H1 (cell line): ENCODE data around the gene MAFF. TPM values are rescaled to one million over a fixed set of nuclear protein-coding genes. Genes with fewer than 3 reads are reported as not detected.

ENCODE experiments used
- CREB1 ChIP-seq: IDR thresholded peaks from 2 replicates; pipeline ENCODE4 v1.6.1; 2012; ENCODE audit warnings: inconsistent platforms
- TEAD4 ChIP-seq: IDR thresholded peaks from 2 replicates; pipeline ENCODE4 v1.6.1; 2012; ENCODE audit warnings: low read depth, low read length, inconsistent platforms, mixed read lengths
- polyA plus RNA-seq, 7 experiments: library from polyadenylated mRNA; depleted of rRNA in 3 of 7; stranded (reverse) in 5 of 7; unstranded in 2 of 7; fragments of >200 nt in 5 of 7; fragments of 200-250 nt in 2 of 7; gene quantifications; 1 replicate in 5 of 7; 2 replicates in 1 of 7; 4 replicates in 1 of 7; pipeline versions ENCODE4 v1.2.1 to v1.2.3, GENCODE V29; 2011 to 2013; ENCODE audit warnings: missing spikeins in 2 of 7, mixed read lengths in 2 of 7
- total RNA-seq: library from RNA; stranded (reverse); fragmentation: NEBNext Ultra II Directional; extraction: Animal tissue kit (Norgen Biotek cat#: 25700); gene quantifications from 2 replicates; pipeline ENCODE4 v1.2.1, GENCODE V29; 2021
- TF ChIP-seq, protein P1 (sequence below): fragments of 300-600 bp; sonication (generic); IDR thresholded peaks from 2 replicates; pipeline ENCODE4 v1.7.1; 2012; ENCODE audit warnings: low read length, moderate library complexity, mild to moderate bottlenecking, inconsistent platforms; ENCODE audit not compliant: insufficient replicate concordance

Gene MAFF
- total and polyA plus RNA-seq, 2 of the 8 experiments (the other 6 are each of a cell fraction or from before 2014, with no cell fraction given), result 1.5 to 6.3 TPM

DNA sequence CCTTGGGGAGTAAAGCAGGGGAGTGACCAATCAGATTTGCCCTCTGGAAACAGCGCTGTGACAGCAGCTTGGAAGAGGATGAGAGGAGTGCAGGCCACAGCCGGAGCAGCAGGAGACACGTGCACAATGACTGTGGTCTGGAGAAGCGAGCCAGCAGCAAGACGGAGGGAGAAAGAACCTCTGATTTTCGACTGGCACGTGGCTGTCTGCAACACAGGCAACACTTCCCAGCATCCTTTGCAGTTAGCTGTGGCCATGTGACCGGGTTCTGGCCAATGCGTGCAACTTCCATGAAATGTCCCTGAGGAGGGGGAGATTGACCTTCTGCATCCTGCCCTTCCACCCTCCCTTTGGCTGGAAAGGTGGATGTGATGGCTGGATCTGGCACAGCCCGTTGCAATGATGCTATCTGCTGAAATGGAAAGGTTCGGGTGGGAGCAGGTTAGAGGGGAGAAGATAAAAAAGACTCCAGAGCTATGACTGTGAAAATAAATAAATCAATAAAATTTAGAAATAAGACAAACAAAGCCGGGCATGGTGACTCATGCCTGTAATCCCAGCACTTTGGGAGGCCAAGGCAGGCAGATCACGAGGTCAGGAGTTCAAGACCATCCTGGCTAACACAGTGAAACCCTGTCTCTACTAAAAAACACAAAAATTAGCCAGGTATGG is 35.7 kb upstream of the MAFF start (continued):
- TF ChIP-seq, protein P1, sequence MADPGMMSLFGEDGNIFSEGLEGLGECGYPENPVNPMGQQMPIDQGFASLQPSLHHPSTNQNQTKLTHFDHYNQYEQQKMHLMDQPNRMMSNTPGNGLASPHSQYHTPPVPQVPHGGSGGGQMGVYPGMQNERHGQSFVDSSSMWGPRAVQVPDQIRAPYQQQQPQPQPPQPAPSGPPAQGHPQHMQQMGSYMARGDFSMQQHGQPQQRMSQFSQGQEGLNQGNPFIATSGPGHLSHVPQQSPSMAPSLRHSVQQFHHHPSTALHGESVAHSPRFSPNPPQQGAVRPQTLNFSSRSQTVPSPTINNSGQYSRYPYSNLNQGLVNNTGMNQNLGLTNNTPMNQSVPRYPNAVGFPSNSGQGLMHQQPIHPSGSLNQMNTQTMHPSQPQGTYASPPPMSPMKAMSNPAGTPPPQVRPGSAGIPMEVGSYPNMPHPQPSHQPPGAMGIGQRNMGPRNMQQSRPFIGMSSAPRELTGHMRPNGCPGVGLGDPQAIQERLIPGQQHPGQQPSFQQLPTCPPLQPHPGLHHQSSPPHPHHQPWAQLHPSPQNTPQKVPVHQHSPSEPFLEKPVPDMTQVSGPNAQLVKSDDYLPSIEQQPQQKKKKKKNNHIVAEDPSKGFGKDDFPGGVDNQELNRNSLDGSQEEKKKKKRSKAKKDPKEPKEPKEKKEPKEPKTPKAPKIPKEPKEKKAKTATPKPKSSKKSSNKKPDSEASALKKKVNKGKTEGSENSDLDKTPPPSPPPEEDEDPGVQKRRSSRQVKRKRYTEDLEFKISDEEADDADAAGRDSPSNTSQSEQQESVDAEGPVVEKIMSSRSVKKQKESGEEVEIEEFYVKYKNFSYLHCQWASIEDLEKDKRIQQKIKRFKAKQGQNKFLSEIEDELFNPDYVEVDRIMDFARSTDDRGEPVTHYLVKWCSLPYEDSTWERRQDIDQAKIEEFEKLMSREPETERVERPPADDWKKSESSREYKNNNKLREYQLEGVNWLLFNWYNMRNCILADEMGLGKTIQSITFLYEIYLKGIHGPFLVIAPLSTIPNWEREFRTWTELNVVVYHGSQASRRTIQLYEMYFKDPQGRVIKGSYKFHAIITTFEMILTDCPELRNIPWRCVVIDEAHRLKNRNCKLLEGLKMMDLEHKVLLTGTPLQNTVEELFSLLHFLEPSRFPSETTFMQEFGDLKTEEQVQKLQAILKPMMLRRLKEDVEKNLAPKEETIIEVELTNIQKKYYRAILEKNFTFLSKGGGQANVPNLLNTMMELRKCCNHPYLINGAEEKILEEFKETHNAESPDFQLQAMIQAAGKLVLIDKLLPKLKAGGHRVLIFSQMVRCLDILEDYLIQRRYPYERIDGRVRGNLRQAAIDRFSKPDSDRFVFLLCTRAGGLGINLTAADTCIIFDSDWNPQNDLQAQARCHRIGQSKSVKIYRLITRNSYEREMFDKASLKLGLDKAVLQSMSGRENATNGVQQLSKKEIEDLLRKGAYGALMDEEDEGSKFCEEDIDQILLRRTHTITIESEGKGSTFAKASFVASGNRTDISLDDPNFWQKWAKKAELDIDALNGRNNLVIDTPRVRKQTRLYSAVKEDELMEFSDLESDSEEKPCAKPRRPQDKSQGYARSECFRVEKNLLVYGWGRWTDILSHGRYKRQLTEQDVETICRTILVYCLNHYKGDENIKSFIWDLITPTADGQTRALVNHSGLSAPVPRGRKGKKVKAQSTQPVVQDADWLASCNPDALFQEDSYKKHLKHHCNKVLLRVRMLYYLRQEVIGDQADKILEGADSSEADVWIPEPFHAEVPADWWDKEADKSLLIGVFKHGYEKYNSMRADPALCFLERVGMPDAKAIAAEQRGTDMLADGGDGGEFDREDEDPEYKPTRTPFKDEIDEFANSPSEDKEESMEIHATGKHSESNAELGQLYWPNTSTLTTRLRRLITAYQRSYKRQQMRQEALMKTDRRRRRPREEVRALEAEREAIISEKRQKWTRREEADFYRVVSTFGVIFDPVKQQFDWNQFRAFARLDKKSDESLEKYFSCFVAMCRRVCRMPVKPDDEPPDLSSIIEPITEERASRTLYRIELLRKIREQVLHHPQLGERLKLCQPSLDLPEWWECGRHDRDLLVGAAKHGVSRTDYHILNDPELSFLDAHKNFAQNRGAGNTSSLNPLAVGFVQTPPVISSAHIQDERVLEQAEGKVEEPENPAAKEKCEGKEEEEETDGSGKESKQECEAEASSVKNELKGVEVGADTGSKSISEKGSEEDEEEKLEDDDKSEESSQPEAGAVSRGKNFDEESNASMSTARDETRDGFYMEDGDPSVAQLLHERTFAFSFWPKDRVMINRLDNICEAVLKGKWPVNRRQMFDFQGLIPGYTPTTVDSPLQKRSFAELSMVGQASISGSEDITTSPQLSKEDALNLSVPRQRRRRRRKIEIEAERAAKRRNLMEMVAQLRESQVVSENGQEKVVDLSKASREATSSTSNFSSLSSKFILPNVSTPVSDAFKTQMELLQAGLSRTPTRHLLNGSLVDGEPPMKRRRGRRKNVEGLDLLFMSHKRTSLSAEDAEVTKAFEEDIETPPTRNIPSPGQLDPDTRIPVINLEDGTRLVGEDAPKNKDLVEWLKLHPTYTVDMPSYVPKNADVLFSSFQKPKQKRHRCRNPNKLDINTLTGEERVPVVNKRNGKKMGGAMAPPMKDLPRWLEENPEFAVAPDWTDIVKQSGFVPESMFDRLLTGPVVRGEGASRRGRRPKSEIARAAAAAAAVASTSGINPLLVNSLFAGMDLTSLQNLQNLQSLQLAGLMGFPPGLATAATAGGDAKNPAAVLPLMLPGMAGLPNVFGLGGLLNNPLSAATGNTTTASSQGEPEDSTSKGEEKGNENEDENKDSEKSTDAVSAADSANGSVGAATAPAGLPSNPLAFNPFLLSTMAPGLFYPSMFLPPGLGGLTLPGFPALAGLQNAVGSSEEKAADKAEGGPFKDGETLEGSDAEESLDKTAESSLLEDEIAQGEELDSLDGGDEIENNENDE, result no peak
- no peak for TF ChIP-seq CREB1
- no peak for TF ChIP-seq TEAD4
